Measurements from ENCODE around the gene BRPF3. TPM values are rescaled to one million over a fixed set of nuclear protein-coding genes. Genes with fewer than 3 reads are reported as not detected.

The BRPF3 gene
- total and polyA plus RNA-seq, 9 of the 15 experiments (the other 6 are each of a cell fraction or from before 2014, with no cell fraction given) = 2.2 to 19.3 (median 8.0) TPM

GRCh38 chr6:36209606-36210005, 13.1 kb downstream of the BRPF3 start:
- in situ Hi-C loops (cut with MboI) (no loop called here), intact Hi-C loops (cut with micrococcal nuclease) (no loop called here)
- H3K27me3 ChIP-seq (ENCODE audit: control insufficient read depth in 2 of 2, insufficient read depth in 2 of 2, low read length in 2 of 2) = no peaks in the 10 kb centered on the region
- H3K4me2 ChIP-seq (ENCODE audit: insufficient read depth, low read length) = no peak overlapping the region
- H3K9me3 ChIP-seq (replicated peaks; ENCODE audit: control insufficient read depth, insufficient read depth, low read depth, low read length) = no peaks in the 10 kb centered on the region
- no peak overlapping the region for H3K9ac ChIP-seq (ENCODE audit: insufficient read depth in 1 of 2, low read depth in 2 of 2, low read length in 2 of 2)
- POLR2A ChIA-PET = interaction anchor here (4.1 kb wide), 1 partner anchor 11 kb away, joined by 23 read pairs; the partner anchor contains the start of gene BRPF3
- H3K4me1 ChIP-seq (replicated peaks in 1 of 2; ENCODE audit: control insufficient read depth in 2 of 2, insufficient read depth in 2 of 2, low read length in 2 of 2) = no peaks in the 10 kb centered on the region
- 76% methylated on average over 1 of the region's 1 CpG for WGBS (ENCODE audit: insufficient coverage, low coverage, missing lambda C conversion rate)
- CTCF ChIA-PET (ENCODE audit: low intra/inter-chr PET ratio) = no interaction called here
- no peak for ATAC-seq
- no TSS peak for BruUV-seq (replicated peaks)
- peaks cover 81% of the 10 kb centered on the region for H3K36me3 ChIP-seq (ENCODE audit: control insufficient read depth, insufficient read depth, low read length)
- no peak overlapping the region for H2AFZ ChIP-seq (ENCODE audit: low read depth, low read length)
- H4K20me1 ChIP-seq (replicated peaks; ENCODE audit: control insufficient read depth, insufficient read depth, low read length) = no peaks in the 10 kb centered on the region; the same call in 1 of the 2 replicates
- no peaks in the 10 kb centered on the region for H3K79me2 ChIP-seq (ENCODE audit: control insufficient read depth, insufficient read depth, low read length)
- no peaks in the 10 kb centered on the region for H3K9me1 ChIP-seq (ENCODE audit: control insufficient read depth, insufficient read depth, low read length)
- H3K27ac ChIP-seq (ENCODE audit: extremely low read depth, low read depth, low read length) = no peak overlapping the region
- DNase-seq (ENCODE audit: extremely low read depth in 1 of 4, low spot score in 3 of 4) = no peak
- H3K4me3 ChIP-seq = no peak overlapping the region
- no peak for FAIRE-seq
- TF ChIP-seq PYGO2 (tag; IDR thresholded peaks at IDR 0.05) (no peak), ERF (CRISPR knock-in tag; IDR thresholded peaks at IDR 0.05) (no peak), TRIM25 (IDR thresholded peaks at IDR 0.05; ENCODE audit: borderline replicate concordance) (no peak), ZNF518B (CRISPR knock-in tag; IDR thresholded peaks at IDR 0.05) (no peak), CCAR2 (IDR thresholded peaks at IDR 0.05; ENCODE audit: low read depth, low read length) (no peak), HDGF (IDR thresholded peaks at IDR 0.05) (no peak), ARID3B (CRISPR knock-in tag; IDR thresholded peaks at IDR 0.05; ENCODE audit: borderline replicate concordance) (no peak), CTCF (IDR thresholded peaks at IDR 0.05 in 2 of 3, conservative IDR thresholded peaks at IDR 0.05 in 1 of 3; ENCODE audit: insufficient read depth in 2 of 3, low read depth in 1 of 3, low read length in 3 of 3) (no peak), CHD2 (IDR thresholded peaks at IDR 0.05; ENCODE audit: low read depth, low read length) (no peak), NELFE (IDR thresholded peaks at IDR 0.05; ENCODE audit: insufficient read depth, insufficient read length) (no peak), NR2C1 (IDR thresholded peaks at IDR 0.05) (no peak), NR2C1 (tag; IDR thresholded peaks at IDR 0.05) (no peak), ZFX (CRISPR knock-in tag; IDR thresholded peaks at IDR 0.05) (no peak)
